Measurements from ENCODE around the gene EPB41L3.

GRCh38 chr18:5530629-5531178, 13.1 kb downstream of the EPB41L3 start:
- no peak for TF ChIP-seq CTCF (IDR thresholded peaks at IDR 0.05)
- TF ChIP-seq POLR2AphosphoS5 (IDR thresholded peaks at IDR 0.05; ENCODE audit: low read depth, low read length) = no peak
